A549 (cell line): ENCODE data around the gene RHOF.

Experiments used
- BHLHE40 ChIP-seq: IDR thresholded peaks from 2 replicates; pipeline ENCODE4 v1.6.1; 2012; ENCODE audit warnings: low read depth, low read length, inconsistent platforms
- EP300 ChIP-seq, 2 experiments: fragments of >200 bp; sonication (Bioruptor Twin); formaldehyde crosslinking; IDR thresholded peaks; 2 replicates in 1 of 2; 3 replicates in 1 of 2; pipeline ENCODE4 v1.6.1; 2016 to 2017
- FOSL2 ChIP-seq, 2 experiments: fragments of 450-650 bp in 1 of 2; fragments of >200 bp in 1 of 2; sonication (Bioruptor Twin) in 1 of 2; formaldehyde crosslinking; IDR thresholded peaks; 2 replicates each; pipeline versions ENCODE4 v1.5.0 to v1.6.1; 2016 to 2020; ENCODE audit warnings: mild to moderate bottlenecking in 1 of 2, moderate library complexity in 1 of 2
- HEYL ChIP-seq: fragments of 250-450 bp; sonication (Bioruptor Pico); IDR thresholded peaks from 2 replicates; pipeline ENCODE4 v1.8.0; 2021; ENCODE audit warnings: mild to moderate bottlenecking, moderate library complexity
- JUN ChIP-seq, 2 experiments: fragments of >200 bp; sonication (Bioruptor Twin); formaldehyde crosslinking; IDR thresholded peaks; 2 replicates in 1 of 2; 3 replicates in 1 of 2; pipeline ENCODE4 v1.6.1; 2016 to 2017
- JUNB ChIP-seq: fragments of >200 bp; sonication (Bioruptor Twin); formaldehyde crosslinking; IDR thresholded peaks from 2 replicates; pipeline ENCODE4 v1.6.1; 2016
- MAZ ChIP-seq: fragments of 150-350 bp; IDR thresholded peaks from 2 replicates; pipeline ENCODE4 v1.6.1; 2014; ENCODE audit warnings: antibody characterized with exemption, low read depth, low read length, borderline replicate concordance
- NR3C1 ChIP-seq: fragments of >200 bp; sonication (Bioruptor Twin); formaldehyde crosslinking; IDR thresholded peaks from 3 replicates; pipeline ENCODE4 v1.6.1; 2017
- POLR2A ChIP-seq: IDR thresholded peaks from 2 replicates; pipeline ENCODE4 v1.6.1; 2012; ENCODE audit warnings: mild to moderate bottlenecking, low read length
- RCOR1 ChIP-seq: fragments of 150-350 bp; IDR thresholded peaks from 2 replicates; pipeline ENCODE4 v1.6.1; 2014; ENCODE audit warnings: antibody characterized with exemption, low read length, low read depth
- TP53 ChIP-seq: fragments of 250-450 bp; sonication (Bioruptor Pico); IDR thresholded peaks from 2 replicates; pipeline ENCODE4 v1.5.0; 2021; ENCODE audit warnings: mild to moderate bottlenecking, moderate library complexity
- TF ChIP-seq, protein P1 (sequence below): fragments of >200 bp; sonication (Bioruptor Twin); formaldehyde crosslinking; IDR thresholded peaks from 3 replicates; pipeline ENCODE4 v1.5.1; 2016
- TF ChIP-seq, protein P2 (sequence below): IDR thresholded peaks from 2 replicates; pipeline ENCODE4 v1.6.1; 2012; ENCODE audit warnings: low read depth, borderline replicate concordance
- TF ChIP-seq, protein P3 (sequence below): IDR thresholded peaks from 2 replicates; pipeline ENCODE4 v1.6.1; 2012

DNA sequence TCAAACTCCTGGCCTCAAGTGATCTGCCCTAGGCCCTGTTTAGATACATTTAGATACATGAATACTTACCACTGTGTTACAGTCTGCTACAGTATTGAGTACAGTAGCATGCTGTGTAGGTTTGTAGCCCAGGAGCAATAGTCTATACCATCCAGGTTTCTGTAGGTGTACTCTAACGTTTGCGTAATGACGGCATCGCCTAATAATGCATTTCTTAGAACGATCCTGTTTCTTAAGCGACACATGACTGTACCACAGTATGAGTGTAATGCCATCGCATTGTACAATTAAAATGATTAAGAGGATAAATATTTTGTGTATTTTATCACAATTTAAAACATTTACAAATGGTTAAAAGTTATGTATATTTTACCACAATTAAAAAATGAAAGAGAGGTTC is 62.0 kb downstream of the RHOF start:
- TF ChIP-seq RCOR1 (no peak), FOSL2 (IDR thresholded peaks at IDR 0.05) (no peak), FOSL2 (CRISPR knock-in tag; IDR thresholded peaks at IDR 0.05) (no peak), HEYL (no peak), JUN (IDR thresholded peaks at IDR 0.05) (no peak), MAZ (no peak), POLR2A (no peak), JUNB (no peak), NR3C1 (no peak), EP300 (IDR thresholded peaks at IDR 0.05) (no peak), BHLHE40 (no peak), TP53 (no peak)
- TF ChIP-seq, protein P1, sequence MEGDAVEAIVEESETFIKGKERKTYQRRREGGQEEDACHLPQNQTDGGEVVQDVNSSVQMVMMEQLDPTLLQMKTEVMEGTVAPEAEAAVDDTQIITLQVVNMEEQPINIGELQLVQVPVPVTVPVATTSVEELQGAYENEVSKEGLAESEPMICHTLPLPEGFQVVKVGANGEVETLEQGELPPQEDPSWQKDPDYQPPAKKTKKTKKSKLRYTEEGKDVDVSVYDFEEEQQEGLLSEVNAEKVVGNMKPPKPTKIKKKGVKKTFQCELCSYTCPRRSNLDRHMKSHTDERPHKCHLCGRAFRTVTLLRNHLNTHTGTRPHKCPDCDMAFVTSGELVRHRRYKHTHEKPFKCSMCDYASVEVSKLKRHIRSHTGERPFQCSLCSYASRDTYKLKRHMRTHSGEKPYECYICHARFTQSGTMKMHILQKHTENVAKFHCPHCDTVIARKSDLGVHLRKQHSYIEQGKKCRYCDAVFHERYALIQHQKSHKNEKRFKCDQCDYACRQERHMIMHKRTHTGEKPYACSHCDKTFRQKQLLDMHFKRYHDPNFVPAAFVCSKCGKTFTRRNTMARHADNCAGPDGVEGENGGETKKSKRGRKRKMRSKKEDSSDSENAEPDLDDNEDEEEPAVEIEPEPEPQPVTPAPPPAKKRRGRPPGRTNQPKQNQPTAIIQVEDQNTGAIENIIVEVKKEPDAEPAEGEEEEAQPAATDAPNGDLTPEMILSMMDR = no peak
- TF ChIP-seq, protein P2, sequence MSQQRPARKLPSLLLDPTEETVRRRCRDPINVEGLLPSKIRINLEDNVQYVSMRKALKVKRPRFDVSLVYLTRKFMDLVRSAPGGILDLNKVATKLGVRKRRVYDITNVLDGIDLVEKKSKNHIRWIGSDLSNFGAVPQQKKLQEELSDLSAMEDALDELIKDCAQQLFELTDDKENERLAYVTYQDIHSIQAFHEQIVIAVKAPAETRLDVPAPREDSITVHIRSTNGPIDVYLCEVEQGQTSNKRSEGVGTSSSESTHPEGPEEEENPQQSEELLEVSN = no peak
- TF ChIP-seq, protein P3, sequence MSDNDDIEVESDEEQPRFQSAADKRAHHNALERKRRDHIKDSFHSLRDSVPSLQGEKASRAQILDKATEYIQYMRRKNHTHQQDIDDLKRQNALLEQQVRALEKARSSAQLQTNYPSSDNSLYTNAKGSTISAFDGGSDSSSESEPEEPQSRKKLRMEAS = no peak
